HAP-1 (cell line): Measurements from ENCODE around the gene GNB1L.
A peak's percentile ranks its signal among the peaks of the same experiment; 100 is the strongest.

Experiments
- DNase-seq, 2 experiments: peaks; one replicate each; pipeline ENCODE4 v3.0.0-alpha.2; 2016 to 2020; ENCODE audit warnings: low spot score in 2 of 2
- H3K27me3 ChIP-seq: fragments of 250-450 bp; sonication (Bioruptor Pico); 2 replicates; pipeline ENCODE4 v1.5.1; 2020; ENCODE audit warnings: low read depth, mild to moderate bottlenecking, moderate library complexity
- H3K36me3 ChIP-seq: fragments of 250-450 bp; sonication (Bioruptor Pico); replicated peaks from 2 replicates; pipeline ENCODE4 v1.5.1; 2020; ENCODE audit warnings: mild to moderate bottlenecking
- H3K4me1 ChIP-seq: fragments of 250-450 bp; sonication (Bioruptor Pico); 2 replicates; pipeline ENCODE4 v1.5.1; 2020; ENCODE audit warnings: mild to moderate bottlenecking
- H3K4me3 ChIP-seq: fragments of 250-450 bp; sonication (Bioruptor Pico); 2 replicates; pipeline ENCODE4 v1.5.1; 2020; ENCODE audit warnings: mild to moderate bottlenecking, moderate library complexity
- H3K9me3 ChIP-seq: fragments of 250-450 bp; sonication (Bioruptor Pico); 2 replicates; pipeline ENCODE4 v1.5.1; 2020; ENCODE audit warnings: mild to moderate bottlenecking, moderate library complexity
- in situ Hi-C: fragments of 300-500 bp; cut with MboI; formaldehyde crosslinking; loops from 3 replicates; pipeline ENCODE4 v1.14.3; 2020; ENCODE audit warnings: low sequenced_read_pairs, inconsistent platforms, mixed read lengths

GNB1L gene

DNA sequence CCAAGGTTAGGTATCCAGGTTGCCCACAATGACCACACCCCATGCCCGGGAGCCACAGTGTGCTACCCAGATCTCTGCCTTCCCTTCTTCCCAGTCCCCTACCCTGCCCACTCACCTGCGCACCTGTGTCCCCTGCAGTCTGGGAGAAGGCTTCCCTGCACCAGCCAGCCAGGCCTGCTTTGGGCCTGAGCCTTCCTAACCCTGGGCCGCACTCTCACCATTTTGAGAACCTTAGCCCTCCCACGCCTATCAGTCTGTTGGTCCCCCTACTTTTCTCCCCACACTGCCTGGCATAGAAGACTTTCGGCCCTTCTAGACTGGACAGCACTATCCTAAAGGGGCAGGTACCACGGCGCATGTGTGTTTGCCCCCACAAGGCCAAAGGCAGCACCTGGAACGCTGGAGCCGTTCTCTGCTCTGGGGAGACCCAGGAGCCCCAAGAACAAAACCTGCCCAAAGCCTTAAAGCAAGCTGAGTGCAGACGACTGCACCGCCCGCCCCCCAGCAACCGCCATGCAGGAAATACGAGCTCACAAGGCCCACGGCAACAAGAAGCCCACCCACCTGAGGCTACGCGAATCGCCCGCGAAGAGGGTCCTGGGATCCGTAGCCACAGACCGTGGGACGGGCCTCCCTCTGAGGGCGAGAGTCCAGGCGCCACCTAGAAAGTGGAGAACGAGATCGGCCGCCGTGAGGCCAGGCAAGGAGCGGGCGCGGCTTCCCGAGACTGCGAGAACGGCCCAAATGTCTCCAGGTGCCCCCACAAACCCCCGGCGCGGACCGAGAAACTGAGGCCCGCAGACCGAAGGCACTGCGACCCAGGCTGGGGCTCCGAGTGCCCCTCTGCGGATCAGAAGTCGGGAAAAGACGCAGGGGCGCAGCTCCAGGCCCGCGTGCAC, 546 bp downstream of the GNB1L start:
- in situ Hi-C loops = loop anchor here (25.0 kb wide), 1 partner anchor 417 kb away; the partner anchor contains the start of genes C22orf39, HIRA and MRPL40
- peak in 1 of 2 experiments; percentile 47 for DNase-seq
- Histone ChIP-seq H3K4me3 (peak overlapping the region; percentile 83), H3K9me3 (no peaks in the 10 kb centered on the region), H3K36me3 (peaks cover 34% of the 10 kb centered on the region), H3K4me1 (peaks cover 12% of the 10 kb centered on the region), H3K27me3 (no peaks in the 10 kb centered on the region)

DNA sequence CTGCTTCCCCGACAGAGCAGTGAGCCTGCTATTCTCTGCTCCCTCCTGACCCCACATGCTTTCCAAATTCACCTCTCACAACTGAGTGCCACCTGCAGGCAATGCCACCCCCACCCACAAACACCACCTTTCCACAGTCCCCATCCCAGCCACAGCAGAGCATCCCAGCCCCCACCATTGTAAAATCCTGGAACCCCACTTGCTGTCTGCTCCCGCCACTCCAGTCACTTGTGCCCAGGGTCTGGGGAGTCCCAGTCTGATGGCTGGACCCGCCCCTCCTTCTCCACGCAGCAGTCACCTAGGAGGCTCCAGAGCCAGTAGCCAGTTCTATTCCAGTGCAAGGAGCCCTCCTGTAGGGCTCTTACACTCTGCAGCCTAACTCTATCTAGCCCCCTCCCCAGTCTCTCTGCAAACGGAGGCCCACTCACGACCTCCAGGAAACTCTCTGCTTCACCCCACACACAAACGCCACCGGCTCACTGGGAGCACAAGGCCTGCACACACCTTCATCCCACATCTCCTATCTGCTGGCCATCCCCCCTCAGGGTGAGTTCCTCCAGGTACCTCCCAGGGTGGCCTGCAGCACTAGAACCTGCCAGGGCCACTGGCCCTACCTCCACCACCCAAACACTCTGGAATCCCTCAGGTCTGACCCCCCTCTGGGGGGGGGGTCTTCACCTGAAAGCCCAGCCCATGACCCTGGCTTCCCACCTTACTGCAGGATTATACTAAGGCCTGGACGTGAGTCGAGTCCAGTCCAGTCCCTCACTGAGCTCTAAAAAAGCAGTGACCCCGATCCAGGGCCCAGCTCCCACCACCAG, 1.4 kb downstream of the GNB1L start:
- no peak for DNase-seq
- H3K36me3 ChIP-seq = peaks cover 34% of the 10 kb centered on the region
- in situ Hi-C loops = loop anchor here (25.0 kb wide), 1 partner anchor 416 kb away; the partner anchor contains the start of genes C22orf39, HIRA and MRPL40
- H3K4me1 ChIP-seq = peaks cover 12% of the 10 kb centered on the region
- no peaks in the 10 kb centered on the region for H3K27me3 ChIP-seq
- no peaks in the 10 kb centered on the region for H3K9me3 ChIP-seq
- peak overlapping the region; percentile 83 for H3K4me3 ChIP-seq

DNA sequence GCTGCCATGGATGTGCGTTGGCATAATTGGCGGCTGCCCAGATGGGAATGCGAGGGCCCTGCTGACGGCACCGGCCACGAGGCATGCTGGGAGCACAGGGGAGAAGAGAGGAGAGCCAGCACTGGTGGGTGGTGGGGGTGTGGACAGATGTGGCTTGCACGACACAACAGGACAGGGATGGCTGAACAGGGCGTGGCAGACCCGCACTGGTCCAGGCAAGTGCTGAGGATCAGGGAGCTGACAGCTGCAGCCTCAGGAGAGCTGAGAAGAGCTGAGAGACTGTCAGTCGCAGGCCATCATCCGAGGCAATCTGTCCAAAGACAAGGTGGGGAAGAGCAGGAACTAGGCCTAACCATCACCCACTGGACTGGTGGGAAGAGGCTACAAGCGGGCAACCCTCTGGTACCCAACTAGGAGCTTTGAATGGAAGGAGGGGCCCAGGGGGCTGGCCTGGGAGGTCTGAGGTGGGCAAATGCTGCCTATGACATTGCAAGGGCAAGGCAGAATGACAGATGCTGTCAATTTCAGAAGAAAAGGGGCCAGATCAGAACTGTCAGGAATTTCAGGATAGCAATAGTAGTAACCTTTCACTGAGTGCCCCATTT, 2.4 kb downstream of the GNB1L start:
- Histone ChIP-seq H3K36me3 (peaks cover 32% of the 10 kb centered on the region), H3K4me3 (peak overlapping the region; percentile 83; the same call in 1 of the 2 replicates), H3K9me3 (no peaks in the 10 kb centered on the region), H3K4me1 (peaks cover 10% of the 10 kb centered on the region; the same call in 1 of the 2 replicates), H3K27me3 (no peaks in the 10 kb centered on the region)
- in situ Hi-C loops = loop anchor here (25.0 kb wide), 1 partner anchor 415 kb away; the partner anchor contains the start of genes C22orf39, HIRA and MRPL40
- DNase-seq = no peak

DNA sequence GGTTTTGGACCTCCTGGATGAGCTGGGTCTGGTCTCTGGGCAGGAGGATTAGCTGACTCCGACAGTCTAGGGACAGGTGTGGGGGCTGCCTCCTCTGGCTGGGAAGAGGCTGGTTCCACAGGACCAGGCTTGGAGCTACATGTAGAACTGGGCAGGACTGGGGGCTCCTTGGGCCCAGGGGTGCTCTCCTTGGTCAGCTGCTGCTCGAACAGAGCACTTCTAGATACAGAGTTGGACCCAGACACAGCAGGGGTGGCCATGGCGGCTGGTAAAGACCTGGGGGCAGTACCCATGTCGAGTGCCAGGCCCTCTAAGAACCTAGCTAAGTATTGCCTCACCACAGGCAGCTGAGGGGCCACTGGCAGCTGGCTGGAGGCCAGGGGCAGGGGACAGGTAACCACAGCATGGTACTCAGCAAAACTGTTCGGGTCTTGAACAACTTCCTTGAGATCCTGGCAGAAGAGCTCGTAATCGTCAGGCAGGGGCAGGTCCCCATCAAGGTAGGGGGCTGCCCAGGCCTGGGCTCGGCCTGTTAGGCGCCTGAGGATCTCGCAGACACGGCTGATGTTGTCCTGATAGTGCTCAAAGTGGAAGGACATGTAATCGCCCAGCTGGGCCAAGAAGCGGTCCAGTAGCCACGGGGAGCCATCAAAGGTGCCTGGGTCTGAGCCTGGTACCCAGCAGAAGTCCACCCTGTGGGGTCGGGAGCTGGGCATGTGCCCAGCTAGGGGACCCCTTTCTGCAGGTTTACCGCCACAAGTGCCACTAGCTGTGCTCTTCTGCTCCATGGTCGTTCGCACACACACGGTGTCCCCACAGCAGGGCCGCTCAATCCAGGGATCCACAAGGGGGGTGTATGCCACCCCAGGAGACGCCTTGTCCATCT, 3.1 kb downstream of the GNB1L start:
- Histone ChIP-seq H3K36me3 (peaks cover 29% of the 10 kb centered on the region), H3K27me3 (no peaks in the 10 kb centered on the region), H3K9me3 (no peaks in the 10 kb centered on the region), H3K4me3 (no peak overlapping the region), H3K4me1 (peaks cover 10% of the 10 kb centered on the region; the same call in 1 of the 2 replicates)
- DNase-seq = no peak
- in situ Hi-C loops = loop anchor here (25.0 kb wide), 1 partner anchor 414 kb away; the partner anchor contains the start of genes C22orf39, HIRA and MRPL40

DNA sequence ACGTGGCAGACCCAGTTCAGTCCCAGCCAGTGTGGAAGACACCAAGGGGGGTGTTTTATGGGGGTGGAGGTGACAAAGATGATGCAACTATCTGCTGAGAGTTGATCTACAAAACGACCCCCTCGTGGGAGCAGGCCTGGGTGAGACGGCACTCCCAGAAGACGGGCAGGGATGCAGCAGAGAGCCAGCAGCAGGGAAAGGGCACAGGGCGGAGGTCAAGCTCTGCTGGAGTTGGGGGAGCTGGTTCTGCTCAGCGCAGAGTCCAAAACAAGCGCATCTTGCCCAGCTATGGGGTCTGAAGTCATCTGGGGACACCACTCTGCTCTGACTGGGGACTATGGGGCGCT, 3.9 kb downstream of the GNB1L start:
- Histone ChIP-seq H3K36me3 (peaks cover 29% of the 10 kb centered on the region), H3K27me3 (no peaks in the 10 kb centered on the region), H3K9me3 (no peaks in the 10 kb centered on the region), H3K4me3 (no peak overlapping the region), H3K4me1 (peaks cover 4% of the 10 kb centered on the region; the same call in 1 of the 2 replicates)
- in situ Hi-C loops = loop anchor here (25.0 kb wide), 1 partner anchor 413 kb away; the partner anchor contains the start of genes C22orf39, HIRA and MRPL40
- DNase-seq = no peak

DNA sequence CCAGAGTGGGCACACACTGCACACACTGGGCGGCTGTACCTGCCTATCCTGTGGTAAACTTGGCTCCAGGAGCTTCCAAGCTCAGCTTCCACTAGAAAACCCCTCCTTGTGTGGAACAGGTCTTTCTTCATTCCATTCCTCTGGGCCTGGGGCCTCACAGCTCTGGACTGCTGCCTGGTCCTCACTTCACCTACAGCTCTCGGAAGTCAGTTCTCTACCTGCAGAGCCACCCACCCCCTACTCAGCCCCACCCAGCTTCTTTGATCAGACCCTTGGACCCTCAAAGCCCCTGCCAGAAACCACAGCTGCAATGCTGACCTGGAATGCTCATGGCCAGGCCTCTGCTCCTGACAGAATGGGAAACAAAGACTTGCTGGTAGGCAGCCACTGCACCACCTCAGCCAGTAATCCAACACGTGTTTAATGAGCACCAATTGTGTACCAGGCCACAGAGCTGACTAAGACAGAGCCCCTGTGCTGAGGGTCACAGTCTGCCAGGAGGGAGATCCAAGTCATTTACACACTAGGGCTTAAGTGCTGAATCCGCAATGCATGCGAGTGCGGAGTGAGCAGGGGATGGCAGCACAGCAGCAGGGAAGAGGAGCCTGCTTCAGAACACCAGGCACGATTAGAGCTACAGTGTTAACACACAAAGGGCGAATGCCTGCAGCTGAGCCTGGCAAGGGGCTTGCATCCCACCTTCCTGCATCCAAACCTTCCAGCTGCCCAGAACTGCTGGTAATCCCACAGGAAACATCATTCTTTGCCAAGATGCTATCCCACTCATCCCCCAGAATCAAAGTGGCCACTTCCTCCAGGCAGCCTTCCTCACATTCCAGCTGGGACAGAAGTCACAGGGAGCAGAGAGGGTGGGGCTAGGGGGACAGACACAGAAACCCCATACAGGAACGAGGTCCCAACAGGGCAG, 4.6 kb downstream of the GNB1L start:
- no peak for DNase-seq
- H3K4me1 ChIP-seq = 0 out of 2 replicates have a peak, but pooled peaks cover 4% of the 10 kb centered on the region
- in situ Hi-C loops = loop anchor here (25.0 kb wide), 1 partner anchor 413 kb away; the partner anchor contains the start of genes C22orf39, HIRA and MRPL40
- H3K9me3 ChIP-seq = no peaks in the 10 kb centered on the region
- peaks cover 29% of the 10 kb centered on the region for H3K36me3 ChIP-seq
- no peak overlapping the region for H3K4me3 ChIP-seq
- no peaks in the 10 kb centered on the region for H3K27me3 ChIP-seq

DNA sequence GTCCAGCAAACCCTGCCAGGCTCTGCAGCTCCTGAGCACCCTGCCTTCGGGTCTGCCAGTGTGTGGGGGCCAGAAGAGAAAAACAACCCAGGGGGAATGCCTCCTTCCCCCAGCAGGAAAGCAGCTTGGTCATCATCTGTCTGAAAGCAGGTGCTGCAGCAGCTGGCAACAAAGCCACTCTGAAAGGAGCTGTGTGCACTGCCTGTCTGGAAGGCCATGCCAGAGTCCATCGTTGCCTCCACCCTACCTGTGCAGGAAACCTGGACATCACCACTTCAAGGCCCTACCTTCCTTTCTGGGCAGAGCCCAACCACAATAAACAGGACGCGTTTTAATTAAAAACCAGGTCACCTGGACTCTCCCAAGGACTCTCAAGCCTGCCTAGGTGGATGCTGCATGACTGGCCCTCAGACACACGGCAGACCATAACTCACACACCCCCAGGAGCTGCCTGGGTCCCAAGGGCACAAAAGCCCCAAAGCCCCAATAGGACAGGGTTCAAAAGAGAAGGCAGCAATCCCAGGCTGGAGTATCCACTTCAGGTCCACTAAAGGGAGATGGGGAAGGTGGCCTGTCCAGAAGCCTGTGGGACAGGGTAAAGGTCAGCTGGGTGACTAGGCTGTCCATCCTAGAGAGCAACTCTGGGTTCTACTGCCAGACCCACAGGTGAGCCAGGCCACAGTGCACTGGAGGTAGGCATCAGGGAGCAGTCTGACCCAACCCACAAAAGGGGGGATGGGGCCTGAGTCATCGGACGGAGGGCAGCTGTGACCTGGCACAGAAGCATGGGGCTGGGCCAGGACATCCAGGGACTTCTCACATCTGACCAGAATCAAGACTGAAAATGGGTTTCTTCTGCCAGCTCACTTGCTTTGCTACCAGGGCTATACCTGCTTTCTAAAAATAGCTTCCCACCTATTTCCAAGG, 6.1 kb downstream of the GNB1L start:
- H3K36me3 ChIP-seq = peaks cover 29% of the 10 kb centered on the region
- no peaks in the 10 kb centered on the region for H3K9me3 ChIP-seq
- no peaks in the 10 kb centered on the region for H3K27me3 ChIP-seq
- no peak for DNase-seq
- in situ Hi-C loops = no loop called here
- H3K4me3 ChIP-seq = no peak overlapping the region
- H3K4me1 ChIP-seq = 0 out of 2 replicates have a peak, but pooled peaks cover 4% of the 10 kb centered on the region

DNA sequence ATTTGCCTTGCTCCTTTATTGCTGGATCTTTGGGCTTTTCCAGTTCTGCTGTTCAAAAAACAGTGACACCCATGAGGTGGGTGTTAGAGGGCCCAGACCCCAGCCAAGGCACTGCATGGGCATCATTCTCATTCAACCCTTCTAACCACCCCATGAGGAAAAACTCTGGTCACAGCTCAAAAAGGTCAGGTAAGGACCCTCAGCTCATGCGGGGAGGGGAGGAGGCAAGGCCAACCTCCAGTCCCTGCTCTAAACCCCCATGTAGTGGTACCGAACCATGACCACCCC, 7.4 kb downstream of the GNB1L start:
- no peaks in the 10 kb centered on the region for H3K27me3 ChIP-seq
- H3K4me3 ChIP-seq = no peak overlapping the region
- no peak for DNase-seq
- peaks cover 3% of the 10 kb centered on the region; the same call in 1 of the 2 replicates for H3K4me1 ChIP-seq
- H3K36me3 ChIP-seq = peaks cover 25% of the 10 kb centered on the region
- H3K9me3 ChIP-seq = no peaks in the 10 kb centered on the region
- in situ Hi-C loops = no loop called here

DNA sequence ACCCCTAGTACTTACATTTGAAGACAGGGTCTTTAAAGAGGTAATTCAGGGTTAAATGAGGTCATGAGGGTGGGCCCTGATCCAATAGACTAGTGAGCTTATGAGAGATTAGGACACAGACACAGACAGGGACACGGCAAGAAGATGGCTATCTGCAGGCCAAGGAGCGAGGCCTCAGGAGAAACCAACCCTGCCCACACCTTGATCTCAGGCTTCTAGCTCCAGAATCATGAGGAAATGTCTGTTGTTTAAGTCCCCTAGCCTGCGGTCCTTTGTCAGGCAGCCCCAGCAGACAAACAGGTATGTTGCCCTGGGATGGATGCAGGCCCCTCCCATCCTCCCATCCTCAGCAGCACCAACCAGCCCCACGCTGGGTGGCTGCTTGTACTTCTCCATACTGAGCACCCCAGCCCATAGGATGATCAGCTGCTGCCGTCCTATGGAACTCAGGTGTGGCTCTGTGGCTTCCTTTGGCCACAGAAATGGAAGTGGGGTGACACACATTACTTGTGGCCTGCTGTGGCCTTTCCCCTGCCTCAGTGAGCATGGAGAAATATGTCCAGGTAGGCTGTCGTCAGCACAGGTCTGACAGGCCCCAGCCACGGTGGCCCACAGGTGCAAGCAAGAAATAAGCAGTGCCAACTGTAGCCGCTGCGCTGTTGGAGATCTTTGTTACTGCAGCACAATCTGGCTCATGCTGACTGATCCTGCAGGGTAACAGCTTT, 7.9 kb downstream of the GNB1L start:
- DNase-seq = no peak
- Histone ChIP-seq H3K27me3 (no peaks in the 10 kb centered on the region), H3K4me1 (peaks cover 3% of the 10 kb centered on the region; the same call in 1 of the 2 replicates), H3K4me3 (no peak overlapping the region), H3K36me3 (peaks cover 20% of the 10 kb centered on the region), H3K9me3 (no peaks in the 10 kb centered on the region)
- in situ Hi-C loops = no loop called here

DNA sequence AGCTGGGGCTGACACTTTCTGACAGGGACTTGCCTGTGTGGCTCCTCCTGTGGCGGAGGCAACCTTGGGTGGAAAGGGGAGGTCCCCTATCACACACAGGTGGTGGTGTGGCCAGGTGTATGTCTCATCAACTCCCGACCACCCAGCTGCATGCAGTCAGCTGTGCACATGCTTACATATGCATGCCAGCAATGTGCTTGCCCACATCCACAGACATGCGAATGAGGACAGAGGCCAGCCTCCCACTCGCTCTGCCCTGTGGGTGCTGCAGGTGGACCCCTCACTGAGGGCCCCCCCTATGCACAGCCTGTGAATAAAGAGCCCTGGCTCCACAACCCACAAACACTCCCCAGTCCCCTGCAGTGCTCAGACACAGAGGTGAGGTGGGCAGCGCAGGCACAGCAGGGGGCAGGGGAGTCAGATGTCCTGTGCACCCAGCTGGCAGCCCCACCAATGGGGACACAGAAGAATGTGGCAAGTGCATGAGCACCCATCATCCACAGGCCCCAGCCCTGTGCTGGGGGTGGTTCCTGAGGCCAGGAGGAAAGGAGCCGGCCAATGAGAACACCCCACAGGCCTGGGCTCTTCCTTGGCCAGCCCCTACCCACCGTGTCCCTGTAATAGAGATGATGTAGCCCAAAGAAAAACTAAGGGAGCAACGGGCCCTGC, 9.5 kb downstream of the GNB1L start:
- Histone ChIP-seq H3K9me3 (no peaks in the 10 kb centered on the region), H3K4me3 (no peak overlapping the region), H3K36me3 (peaks cover 5% of the 10 kb centered on the region), H3K4me1 (peaks cover 3% of the 10 kb centered on the region; the same call in 1 of the 2 replicates), H3K27me3 (no peaks in the 10 kb centered on the region)
- in situ Hi-C loops = no loop called here
- DNase-seq = no peak
